ENCODE results near the gene LMO7.

DNA sequence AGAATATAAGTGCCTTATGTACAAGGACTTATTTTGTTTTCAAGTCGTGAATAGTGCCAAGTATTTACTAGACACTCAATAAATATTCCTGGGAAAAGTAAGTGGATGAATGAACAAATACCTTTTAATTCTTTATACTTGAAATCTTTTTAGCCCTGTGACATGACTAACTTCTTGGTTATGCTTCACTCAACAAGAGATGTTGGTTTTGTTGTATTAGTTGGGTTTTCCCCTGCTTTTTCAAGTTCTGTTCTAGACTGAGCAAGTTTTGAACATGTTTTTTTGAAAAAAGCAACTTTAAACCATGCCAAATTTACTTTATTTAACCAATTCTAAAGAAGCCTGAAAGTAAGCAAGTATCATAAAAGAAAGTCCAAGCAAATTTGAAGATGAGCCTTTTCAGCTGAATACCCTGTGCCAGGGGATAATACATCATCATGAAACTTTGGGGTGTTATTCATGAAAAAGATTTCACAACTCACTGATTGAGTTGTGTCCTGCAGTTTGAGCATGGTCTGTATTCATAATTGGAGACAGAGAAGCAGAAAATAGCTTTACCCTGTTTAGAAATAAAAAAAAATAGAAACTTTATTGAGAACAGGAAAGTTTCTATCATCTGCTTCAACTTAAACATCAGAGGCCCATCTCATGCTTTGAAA lies 11.1 kb downstream of the LMO7 start:
- no peak for TF ChIP-seq POLR2A (IDR thresholded peaks at IDR 0.05; ENCODE audit: low read depth, low read length)
- TF ChIP-seq TAF1 (IDR thresholded peaks at IDR 0.05; ENCODE audit: borderline replicate concordance, low read depth, low read length), result no peak

All from GM12892 (cell line).